ENCODE measurements around the gene SNCA.

Gene SNCA

DNA sequence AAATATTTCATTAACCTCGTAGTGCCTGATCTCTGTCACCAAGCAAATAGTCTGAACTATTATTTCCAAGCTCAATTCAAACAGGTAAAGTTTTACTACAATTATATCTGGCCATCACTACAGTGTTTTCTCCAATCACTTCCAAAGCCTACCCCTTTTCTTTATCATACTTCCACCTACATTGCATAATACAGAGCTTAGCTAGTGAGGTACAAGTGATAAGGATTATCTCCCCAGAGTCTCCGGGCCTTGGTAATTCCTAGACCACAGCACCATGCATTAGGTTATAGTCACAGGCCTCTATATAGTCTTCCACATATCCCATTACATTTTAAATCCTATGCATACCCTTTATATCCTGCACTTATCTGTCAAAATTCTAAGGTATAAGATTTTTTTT is 154.2 kb downstream of the SNCA start:
- TF ChIP-seq, protein P1, sequence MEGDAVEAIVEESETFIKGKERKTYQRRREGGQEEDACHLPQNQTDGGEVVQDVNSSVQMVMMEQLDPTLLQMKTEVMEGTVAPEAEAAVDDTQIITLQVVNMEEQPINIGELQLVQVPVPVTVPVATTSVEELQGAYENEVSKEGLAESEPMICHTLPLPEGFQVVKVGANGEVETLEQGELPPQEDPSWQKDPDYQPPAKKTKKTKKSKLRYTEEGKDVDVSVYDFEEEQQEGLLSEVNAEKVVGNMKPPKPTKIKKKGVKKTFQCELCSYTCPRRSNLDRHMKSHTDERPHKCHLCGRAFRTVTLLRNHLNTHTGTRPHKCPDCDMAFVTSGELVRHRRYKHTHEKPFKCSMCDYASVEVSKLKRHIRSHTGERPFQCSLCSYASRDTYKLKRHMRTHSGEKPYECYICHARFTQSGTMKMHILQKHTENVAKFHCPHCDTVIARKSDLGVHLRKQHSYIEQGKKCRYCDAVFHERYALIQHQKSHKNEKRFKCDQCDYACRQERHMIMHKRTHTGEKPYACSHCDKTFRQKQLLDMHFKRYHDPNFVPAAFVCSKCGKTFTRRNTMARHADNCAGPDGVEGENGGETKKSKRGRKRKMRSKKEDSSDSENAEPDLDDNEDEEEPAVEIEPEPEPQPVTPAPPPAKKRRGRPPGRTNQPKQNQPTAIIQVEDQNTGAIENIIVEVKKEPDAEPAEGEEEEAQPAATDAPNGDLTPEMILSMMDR (conservative IDR thresholded peaks at IDR 0.05; ENCODE audit: low read depth, low read length), result no peak
- H3K4me3 ChIP-seq (ENCODE audit: low read depth, low read length), result no peak overlapping the region
- no peak for DNase-seq (ENCODE audit: low read depth)

DNA sequence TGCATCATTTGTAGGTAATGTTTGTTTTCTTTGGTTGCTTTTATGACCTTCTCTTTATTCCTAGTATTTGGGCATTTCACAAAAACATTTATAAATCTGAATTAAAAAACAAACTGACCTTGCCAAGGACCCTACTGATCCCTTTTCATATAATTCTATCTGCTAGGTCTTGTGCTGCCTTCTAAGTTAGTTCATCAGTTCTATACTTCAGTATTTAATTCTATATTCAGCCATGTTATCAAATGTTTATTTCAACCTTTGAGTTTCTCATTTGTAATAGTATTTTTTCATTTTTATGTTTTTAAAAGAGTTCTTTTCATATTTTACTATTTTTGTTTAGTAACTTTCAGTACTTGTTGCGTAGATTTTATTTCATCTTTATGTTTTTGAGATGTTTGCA is 155.3 kb downstream of the SNCA start:
- DNase-seq (ENCODE audit: low read depth), result no peak
- H3K4me3 ChIP-seq (ENCODE audit: low read depth, low read length), result no peak overlapping the region
- TF ChIP-seq, protein P1 (conservative IDR thresholded peaks at IDR 0.05; ENCODE audit: low read depth, low read length), result no peak

GRCh38 chr4:89681219-89681618 is 155.7 kb downstream of the SNCA start:
- peak; percentile 10 for DNase-seq (ENCODE audit: low read depth)
- TF ChIP-seq, protein P1 (conservative IDR thresholded peaks at IDR 0.05; ENCODE audit: low read depth, low read length), result no peak
- H3K4me3 ChIP-seq (ENCODE audit: low read depth, low read length), result no peak overlapping the region

DNA sequence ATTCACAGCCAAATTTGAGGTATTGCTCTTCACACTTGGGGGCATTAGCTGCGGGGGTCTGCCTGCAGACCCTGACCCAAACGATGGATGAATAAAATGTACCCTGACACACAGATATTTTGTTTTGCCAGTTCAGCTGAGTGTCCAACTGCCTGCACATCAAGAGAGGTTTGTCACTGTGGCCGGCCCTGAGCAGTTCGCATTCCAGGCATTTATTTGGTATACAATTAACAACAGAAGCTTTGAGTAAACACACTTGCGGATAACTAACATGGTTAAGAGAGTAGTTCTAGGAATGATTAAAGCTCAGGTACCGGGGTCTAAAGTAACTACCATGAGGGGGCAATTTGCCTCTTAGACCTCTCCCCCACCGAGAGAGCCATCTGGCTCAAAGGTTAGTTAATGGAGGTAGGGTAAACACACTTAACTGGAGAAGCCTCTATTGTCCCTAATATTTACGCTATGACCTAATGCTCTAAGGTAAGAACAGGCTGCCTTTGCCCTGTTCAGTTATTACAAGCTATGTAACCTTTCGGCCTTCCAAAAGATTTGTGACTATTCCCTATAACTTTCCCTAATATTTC is 162.0 kb downstream of the SNCA start:
- TF ChIP-seq, protein P1 (conservative IDR thresholded peaks at IDR 0.05; ENCODE audit: low read depth, low read length), result no peak
- no peak overlapping the region for H3K4me3 ChIP-seq (ENCODE audit: low read depth, low read length)

More for the DNA sequence above, 162.0 kb downstream of the SNCA start:
- no peak for DNase-seq (ENCODE audit: low read depth)
